GM12878 (cell line): ENCODE results near the gene ITGAL. TPM values are rescaled to one million over a fixed set of nuclear protein-coding genes. Genes with fewer than 3 reads are reported as not detected.

Source experiments
- ATAC-seq: fragments of 200-7000 bp; cut with Tn5 transposase; 3 replicates; pipeline ENCODE4 v1.9.1; 2020; ENCODE audit warnings: mild to moderate bottlenecking, moderate library complexity
- BruUV-seq: library from RNA; stranded (reverse); fragments of 400-500 nt; replicated peaks from 2 replicates; lab custom pipeline; 2021; lab: Mats Ljungman, UMichigan
- CTCF ChIA-PET: fragments of 300-600 bp; sonication (Branson Sonifier 250); formaldehyde crosslinking; extraction: SDS; loops from one replicate; lab custom pipeline; 2021; ENCODE audit warnings: inconsistent platforms; lab: Yijun Ruan, JAX
- POLR2A ChIA-PET: fragments of 350-600 bp; formaldehyde crosslinking; extraction: SDS; loops from one replicate; lab custom pipeline; 2021; ENCODE audit warnings: inconsistent platforms; lab: Charles Lee
- RAD21 ChIA-PET: fragments of 300-600 bp; sonication (Branson Sonifier 250); formaldehyde crosslinking; loops from one replicate; lab custom pipeline; 2023; ENCODE audit warnings: antibody characterized with exemption; ENCODE audit not compliant: unreplicated experiment; lab: Charles Lee
- SMC1A ChIA-PET: fragments of 300-600 bp; sonication (Branson Sonifier 250); formaldehyde crosslinking; loops from one replicate; lab custom pipeline; 2023; ENCODE audit not compliant: unreplicated experiment, uncharacterized antibody; lab: Charles Lee
- DNase-seq: peaks from one replicate; pipeline ENCODE4 v3.0.0-alpha.2; 2011; ENCODE audit warnings: low read depth, low spot score
- FAIRE-seq: peaks from 3 replicates; lab custom pipeline; 2011; peaks lifted over from hg19 to GRCh38; lab: Jason Lieb, UNC
- H2AFZ ChIP-seq: 2 replicates; pipeline ENCODE4 v1.6.0; 2011; ENCODE audit warnings: low read depth, low read length, control low read depth; ENCODE audit not compliant: control insufficient read depth
- H3K27ac ChIP-seq: 2 replicates; pipeline ENCODE4 v1.5.1; 2011; ENCODE audit warnings: control low read depth; ENCODE audit not compliant: control insufficient read depth, insufficient read depth
- H3K27me3 ChIP-seq, 2 experiments: replicated peaks in 1 of 2; 2 replicates each; pipeline versions ENCODE4 v1.6.0 to v1.6.1; 2011; ENCODE audit warnings: low read length in 1 of 2; ENCODE audit not compliant: control insufficient read depth in 2 of 2, insufficient read depth in 2 of 2
- H3K36me3 ChIP-seq, 2 experiments: 2 replicates each; pipeline ENCODE4 v1.5.1; 2011; ENCODE audit warnings: low read length in 1 of 2; ENCODE audit not compliant: control insufficient read depth in 2 of 2, insufficient read depth in 2 of 2
- H3K4me1 ChIP-seq: 2 replicates; pipeline ENCODE4 v1.6.1; 2011; ENCODE audit warnings: mild to moderate bottlenecking, low read length, moderate library complexity, mixed read lengths; ENCODE audit not compliant: control insufficient read depth, insufficient read depth
- H3K4me2 ChIP-seq: 2 replicates; pipeline ENCODE4 v1.6.0; 2011; ENCODE audit warnings: control low read depth; ENCODE audit not compliant: control insufficient read depth, insufficient read depth
- H3K4me3 ChIP-seq: fragments of 200-600 bp; sonication (generic); 2 replicates; pipeline ENCODE4 v1.5.1; 2016
- H3K79me2 ChIP-seq: 2 replicates; pipeline ENCODE4 v1.6.0; 2011; ENCODE audit warnings: low read length; ENCODE audit not compliant: control insufficient read depth, insufficient read depth
- H3K9ac ChIP-seq: 2 replicates; pipeline ENCODE4 v1.8.0; 2011; ENCODE audit warnings: low read length, control low read depth, mixed read lengths; ENCODE audit not compliant: control insufficient read depth, insufficient read depth
- H3K9me3 ChIP-seq: replicated peaks from 3 replicates; pipeline ENCODE4 v1.5.1; 2011; ENCODE audit warnings: mild to moderate bottlenecking, low read length; ENCODE audit not compliant: control insufficient read depth, insufficient read depth
- H4K20me1 ChIP-seq: 2 replicates; pipeline ENCODE4 v1.6.0; 2011; ENCODE audit not compliant: control insufficient read depth, insufficient read depth
- CHD2 ChIP-seq: IDR thresholded peaks from 2 replicates; pipeline ENCODE4 v1.6.1; 2011; ENCODE audit warnings: low read depth, low read length, improper control_type of control experiment, borderline replicate concordance
- CREM ChIP-seq: IDR thresholded peaks from 2 replicates; pipeline ENCODE4 v1.6.1; 2014; ENCODE audit warnings: antibody characterized with exemption, low read depth
- IKZF2 ChIP-seq, 2 experiments: fragments of 450-650 bp; IDR thresholded peaks; 2 replicates each; pipeline ENCODE4 v1.6.1; 2017; ENCODE audit warnings: mild to moderate bottlenecking in 2 of 2, moderate library complexity in 2 of 2
- MTA3 ChIP-seq: IDR thresholded peaks from 2 replicates; pipeline ENCODE4 v1.6.1; 2012; ENCODE audit warnings: low read length, inconsistent platforms, borderline replicate concordance
- NKRF ChIP-seq: fragments of 450-650 bp; conservative IDR thresholded peaks from 2 replicates; pipeline ENCODE4 v1.6.1; 2017; ENCODE audit warnings: mild to moderate bottlenecking, moderate library complexity
- RBBP5 ChIP-seq: fragments of 200-600 bp; sonication (generic); conservative IDR thresholded peaks from 2 replicates; pipeline ENCODE4 v1.6.1; 2016
- REST ChIP-seq: IDR thresholded peaks from 2 replicates; pipeline ENCODE4 v1.6.1; 2012; ENCODE audit warnings: mild to moderate bottlenecking, low read depth, low read length
- SIN3A ChIP-seq: IDR thresholded peaks from 2 replicates; pipeline ENCODE4 v1.6.1; 2012; ENCODE audit warnings: low read depth, low read length, improper control_type of control experiment
- SMAD1 ChIP-seq: fragments of 450-650 bp; IDR thresholded peaks from 2 replicates; pipeline ENCODE4 v1.6.1; 2018; ENCODE audit warnings: mild to moderate bottlenecking, low read depth; ENCODE audit not compliant: partially characterized antibody
- TCF12 ChIP-seq: IDR thresholded peaks from 2 replicates; pipeline ENCODE4 v1.6.1; 2011; ENCODE audit warnings: low read depth, mild to moderate bottlenecking, low read length
- WRNIP1 ChIP-seq: IDR thresholded peaks from 2 replicates; pipeline ENCODE4 v1.6.1; 2011; ENCODE audit warnings: low read depth, low read length, improper control_type of control experiment, borderline replicate concordance
- ZNF687 ChIP-seq: fragments of 450-650 bp; IDR thresholded peaks from 2 replicates; pipeline ENCODE4 v1.6.1; 2017; ENCODE audit warnings: mild to moderate bottlenecking, moderate library complexity
- WGBS: methylation state at CpG from one replicate; pipeline ENCODE4 v1.1.6; 2016; ENCODE audit warnings: low lambda C conversion rate; ENCODE audit not compliant: insufficient replicate concordance, insufficient coverage; ENCODE audit errors: missing lambda C conversion rate; 5-methylcytosine and 5-hydroxymethylcytosine counted together
- in situ Hi-C: fragments of 300-500 bp; cut with MboI; formaldehyde crosslinking; loops from 9 replicates; pipeline ENCODE4 v1.14.3; 2018; ENCODE audit warnings: mixed read lengths
- intact Hi-C: fragments of 100-400 bp; cut with micrococcal nuclease; formaldehyde crosslinking; loops from one replicate; pipeline ENCODE4 v1.14.2; 2022; ENCODE audit not compliant: unreplicated experiment
- polyA plus RNA-seq, 11 experiments: library from polyadenylated mRNA; depleted of rRNA in 4 of 11; unstranded in 6 of 11; stranded (reverse) in 5 of 11; fragments of >200 nt; fragmentation: Nextera tagmentation in 4 of 11; fragmentation: Illumina TruSeq in 1 of 11; extraction: Ambion mirVana in 4 of 11; extraction: Trizol in 1 of 11; gene quantifications; 1 replicate in 1 of 11; 2 replicates in 10 of 11; pipeline versions ENCODE4 v1.2.1 to v1.2.3, GENCODE V29; 2011 to 2016; ENCODE audit warnings: inconsistent platforms in 2 of 11, missing spikeins in 2 of 11, low read depth in 1 of 11
- total RNA-seq, 4 experiments: library from RNA; depleted of rRNA in 3 of 4; stranded (reverse); fragments of >200 nt in 3 of 4; fragmentation: Illumina TruSeq in 1 of 4; extraction: Trizol in 1 of 4; gene quantifications; 2 replicates each; pipeline versions ENCODE4 v1.2.1 to v1.2.3, GENCODE V29; 2013 to 2021

Gene ITGAL
- total and polyA plus RNA-seq, 10 of the 15 experiments (the other 5 are each of a cell fraction or from before 2014, with no cell fraction given), result 10.7 to 170 (median 96.9) TPM

- intact Hi-C loops, result loop anchor here (2.0 kb wide), 1 partner anchor 29 kb away; the partner anchor contains the start of gene SEPHS2
- in situ Hi-C loops, result loop anchor here (25.0 kb wide), 1 partner anchor 1414 kb away; no protein-coding TSS in a partner anchor
- RAD21 ChIA-PET, result interaction anchor here (1.0 to 11.0 kb wide), 11 partner anchors 15 to 221 kb away, joined by 3 to 307 read pairs (median 5); partner anchors contain the start of genes DCTPP1, ZNF747 and ZNF764
- Histone ChIP-seq H3K27ac (peak overlapping the region; percentile 90), H3K9me3 (no peaks in the 10 kb centered on the region), H3K79me2 (peaks cover 27% of the 10 kb centered on the region), H3K9ac (peak overlapping the region; percentile 93), H3K4me3 (peak overlapping the region; percentile 96), H4K20me1 (no peaks in the 10 kb centered on the region), H3K27me3 (no peaks in the 10 kb centered on the region), H3K4me1 (peaks cover 40% of the 10 kb centered on the region), H3K36me3 (peaks cover 4% of the 10 kb centered on the region in 2 experiments; a peak in 2 of 4 replicates), H2AFZ (no peak overlapping the region), H3K4me2 (peak overlapping the region; percentile 95)
- DNase-seq, result no peak
- peak; percentile 31 for FAIRE-seq
- 2% methylated on average over 19 of the region's 19 CpGs for WGBS
- SMC1A ChIA-PET, result interaction anchor here (0.8 to 11.2 kb wide), 9 partner anchors 15 to 125 kb away, joined by 3 to 431 read pairs (median 9); partner anchors contain the start of genes DCTPP1, SEPHS2, ZNF747 and ZNF764
- POLR2A ChIA-PET, result interaction anchor here (0.6 to 11.0 kb wide), 16 partner anchors 9 to 734 kb away, joined by 3 to 367 read pairs (median 5); partner anchors contain the start of genes DCTPP1 and SRCAP
- TSS peak; percentile 67 for BruUV-seq
- ATAC-seq, result peak; percentile 65
- CTCF ChIA-PET, result interaction anchor here (0.6 to 7.5 kb wide), 11 partner anchors 9 to 125 kb away, joined by 3 to 125 read pairs (median 4); partner anchors contain the start of genes DCTPP1 and ZNF747
- no peak for TF ChIP-seq WRNIP1
- peak; percentile 57 for TF ChIP-seq CREM
- TF ChIP-seq MTA3, result peak; percentile 54; the same call in 1 of the 2 replicates
- peak; percentile 79; the same call in 1 of the 2 replicates for TF ChIP-seq ZNF687
- TF ChIP-seq REST, result no peak
- peak; percentile 69 for TF ChIP-seq SMAD1
- peak; percentile 52 for TF ChIP-seq NKRF
- TF ChIP-seq CHD2, result peak; percentile 58; the same call in 1 of the 2 replicates
- no peak for TF ChIP-seq RBBP5
- peak; percentile 82 to 87 for TF ChIP-seq IKZF2 (IDR thresholded peaks at IDR 0.05)
- peak; percentile 65; the same call in 1 of the 2 replicates for TF ChIP-seq TCF12
- peak; percentile 59; the same call in 1 of the 2 replicates for TF ChIP-seq SIN3A
Observed at GRCh38 chr16:30473231-30474073, 910 bp downstream of the ITGAL start.
